GM21737 (cell line): ENCODE data around the gene PPM1L.

Experiments
- ATAC-seq: cut with Tn5 transposase; IDR thresholded peaks from one replicate; pipeline ENCODE4 v1.9.1; 2021; ENCODE audit warnings: mild to moderate bottlenecking, moderate library complexity; ENCODE audit not compliant: unreplicated experiment

PPM1L gene

GRCh38 chr3:160804762-160805161, 48.7 kb downstream of the PPM1L start:
- no peak for ATAC-seq

GRCh38 chr3:160806094-160806493, 50.1 kb downstream of the PPM1L start:
- no peak for ATAC-seq

GRCh38 chr3:160806686-160807085, 50.7 kb downstream of the PPM1L start:
- no peak for ATAC-seq

GRCh38 chr3:160808838-160809237, 52.8 kb downstream of the PPM1L start:
- ATAC-seq: no peak

- ATAC-seq: no peak
These were observed 53.4 kb downstream of the PPM1L start for GRCh38 chr3:160809453-160809852.

- no peak for ATAC-seq
These were observed 54.6 kb downstream of the PPM1L start for GRCh38 chr3:160810362-160811236.

GRCh38 chr3:160811237-160811548, 55.2 kb downstream of the PPM1L start:
- ATAC-seq: no peak

GRCh38 chr3:160812304-160812703, 56.3 kb downstream of the PPM1L start:
- no peak for ATAC-seq

GRCh38 chr3:160815280-160815679, 59.2 kb downstream of the PPM1L start:
- ATAC-seq: no peak

GRCh38 chr3:160820022-160820421, 64.0 kb downstream of the PPM1L start:
- ATAC-seq: no peak

- no peak for ATAC-seq
These were observed 64.4 kb downstream of the PPM1L start for GRCh38 chr3:160820430-160820829.

- no peak for ATAC-seq
These were observed 66.9 kb downstream of the PPM1L start for GRCh38 chr3:160822936-160823335.

GRCh38 chr3:160825311-160825800, 69.3 kb downstream of the PPM1L start:
- ATAC-seq: no peak

GRCh38 chr3:160826408-160826807, 70.4 kb downstream of the PPM1L start:
- ATAC-seq: no peak

GRCh38 chr3:160826991-160827390, 71.0 kb downstream of the PPM1L start:
- ATAC-seq: no peak

GRCh38 chr3:160827516-160827915, 71.5 kb downstream of the PPM1L start:
- no peak for ATAC-seq

- no peak for ATAC-seq
These were observed 72.8 kb downstream of the PPM1L start for GRCh38 chr3:160828880-160829279.

- no peak for ATAC-seq
These were observed 73.5 kb downstream of the PPM1L start for GRCh38 chr3:160829486-160830009.

GRCh38 chr3:160830796-160831195, 74.8 kb downstream of the PPM1L start:
- no peak for ATAC-seq

- ATAC-seq: no peak
These were observed 75.4 kb downstream of the PPM1L start for GRCh38 chr3:160831401-160831800.

GRCh38 chr3:160837394-160837980, 81.5 kb downstream of the PPM1L start:
- ATAC-seq: no peak

GRCh38 chr3:160840590-160840989, 84.6 kb downstream of the PPM1L start:
- ATAC-seq: no peak
